Esophagus squamous epithelium (tissue), 5 donors: ENCODE measurements around the gene SEMA5B. TPM values are rescaled to one million over a fixed set of nuclear protein-coding genes. Genes with fewer than 3 reads are reported as not detected.

Experiments
- DNase-seq: peaks from one replicate; lab custom pipeline; 2025; lab: John Stamatoyannopoulos, UW
- H3K27ac ChIP-seq, 4 donors: fragments of 200-600 bp; sonication (generic); one replicate each; pipeline ENCODE4 v1.5.1; 2016 to 2019; ENCODE audit warnings: mild to moderate bottlenecking in 1 of 4
- H3K27me3 ChIP-seq, 4 donors: fragments of 200-600 bp; sonication (generic); 1 replicate in 3 of 4; 2 replicates in 1 of 4; pipeline versions ENCODE4 v1.5.1 to v1.6.0; 2017 to 2021; ENCODE audit warnings: antibody characterized with exemption in 1 of 4
- H3K36me3 ChIP-seq, 3 donors: fragments of 200-600 bp; sonication (generic); one replicate each; pipeline ENCODE4 v1.5.1; 2016 to 2019
- H3K4me1 ChIP-seq, 3 donors: fragments of 200-600 bp; sonication (generic); one replicate each; pipeline ENCODE4 v1.5.1; 2017 to 2019
- H3K4me3 ChIP-seq, 4 donors: fragments of 200-600 bp; sonication (generic); 1 replicate in 3 of 4; 2 replicates in 1 of 4; pipeline ENCODE4 v1.5.1; 2016 to 2019; ENCODE audit warnings: mild to moderate bottlenecking in 2 of 4, moderate library complexity in 1 of 4
- H3K9me3 ChIP-seq, 3 donors: fragments of 200-600 bp; sonication (generic); one replicate each; pipeline ENCODE4 v1.5.1; 2016 to 2019
- POLR2A ChIP-seq, 4 donors: fragments of 450-650 bp; IDR thresholded peaks; one replicate each; pipeline ENCODE4 v1.6.1; 2017; ENCODE audit warnings: antibody characterized with exemption in 4 of 4, mild to moderate bottlenecking in 4 of 4, moderate library complexity in 3 of 4
- WGBS, 2 donors: methylation state at CpG; one replicate each; pipeline ENCODE4 v1.1.5; 2018; 5-methylcytosine and 5-hydroxymethylcytosine counted together
- intact Hi-C: fragments of 100-400 bp; cut with DNase I; formaldehyde crosslinking; loops from one replicate; pipeline ENCODE4 v1.15.0; 2022
- total RNA-seq, 4 donors: library from RNA; depleted of rRNA; stranded (reverse); fragments of >200 nt; gene quantifications; one replicate each; pipeline ENCODE4 v1.1.0, GENCODE V29; 2016
- TF ChIP-seq, protein P1 (sequence below), 6 experiments: fragments of 450-650 bp in 4 of 6; fragments of 200-600 bp in 2 of 6; sonication (generic) in 2 of 6; IDR thresholded peaks; one replicate each; pipeline ENCODE4 v1.5.1; 2016 to 2019; ENCODE audit warnings: antibody characterized with exemption in 6 of 6, mild to moderate bottlenecking in 4 of 6, moderate library complexity in 4 of 6
- donor health status: DM: yes; HTN: yes; CAD: no.

The SEMA5B gene
- total RNA-seq, 4 donors from 2014 or later: 0.13 to 0.21 (median 0.19) TPM; not detected in 1

- Histone ChIP-seq H3K36me3 (no peaks in the 10 kb centered on the region), H3K9me3 (no peaks in the 10 kb centered on the region), H3K4me1 (peaks cover 0 to 25% (median 7%) of the 10 kb centered on the region in 3 donors), H3K27me3 (peaks cover 0 to 60% (median 0%) of the 10 kb centered on the region in 4 donors), H3K27ac (no peak overlapping the region), H3K4me3 (no peak overlapping the region)
- 67 to 69% methylated on average over 5 to 6 of the region's 6 CpGs for WGBS, 2 donors
- intact Hi-C loops: no loop called here
- TF ChIP-seq POLR2A (IDR thresholded peaks at IDR 0.05): no peak
- TF ChIP-seq, protein P1, sequence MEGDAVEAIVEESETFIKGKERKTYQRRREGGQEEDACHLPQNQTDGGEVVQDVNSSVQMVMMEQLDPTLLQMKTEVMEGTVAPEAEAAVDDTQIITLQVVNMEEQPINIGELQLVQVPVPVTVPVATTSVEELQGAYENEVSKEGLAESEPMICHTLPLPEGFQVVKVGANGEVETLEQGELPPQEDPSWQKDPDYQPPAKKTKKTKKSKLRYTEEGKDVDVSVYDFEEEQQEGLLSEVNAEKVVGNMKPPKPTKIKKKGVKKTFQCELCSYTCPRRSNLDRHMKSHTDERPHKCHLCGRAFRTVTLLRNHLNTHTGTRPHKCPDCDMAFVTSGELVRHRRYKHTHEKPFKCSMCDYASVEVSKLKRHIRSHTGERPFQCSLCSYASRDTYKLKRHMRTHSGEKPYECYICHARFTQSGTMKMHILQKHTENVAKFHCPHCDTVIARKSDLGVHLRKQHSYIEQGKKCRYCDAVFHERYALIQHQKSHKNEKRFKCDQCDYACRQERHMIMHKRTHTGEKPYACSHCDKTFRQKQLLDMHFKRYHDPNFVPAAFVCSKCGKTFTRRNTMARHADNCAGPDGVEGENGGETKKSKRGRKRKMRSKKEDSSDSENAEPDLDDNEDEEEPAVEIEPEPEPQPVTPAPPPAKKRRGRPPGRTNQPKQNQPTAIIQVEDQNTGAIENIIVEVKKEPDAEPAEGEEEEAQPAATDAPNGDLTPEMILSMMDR (IDR thresholded peaks at IDR 0.05): no peak
- no peak for DNase-seq
Observed at GRCh38 chr3:122986693-122987179, 40.8 kb downstream of the SEMA5B start.

- no peak overlapping the region for H3K4me3 ChIP-seq
- no peaks in the 10 kb centered on the region for H3K36me3 ChIP-seq
- no peak for TF ChIP-seq POLR2A (IDR thresholded peaks at IDR 0.05)
- TF ChIP-seq, protein P1 (IDR thresholded peaks at IDR 0.05): no peak
- DNase-seq: no peak
- peaks cover 0 to 25% (median 7%) of the 10 kb centered on the region in 3 donors for H3K4me1 ChIP-seq
- H3K27ac ChIP-seq: no peak overlapping the region
- whole genome bisulfite sequencing, 2 donors: 77 to 88% methylated on average over 3 of the region's 4 CpGs
- H3K9me3 ChIP-seq: no peaks in the 10 kb centered on the region
- H3K27me3 ChIP-seq: peaks cover 0 to 48% (median 0%) of the 10 kb centered on the region in 4 donors
- intact Hi-C loops: no loop called here
Observed at GRCh38 chr3:122985539-122985938, 42.0 kb downstream of the SEMA5B start.

GRCh38 chr3:122984650-122985049, 42.9 kb downstream of the SEMA5B start:
- 66 to 80% methylated on average over 3 of the region's 3 CpGs for WGBS, 2 donors
- intact Hi-C loops: no loop called here
- H3K4me3 ChIP-seq: no peak overlapping the region
- no peak for DNase-seq
- no peak for TF ChIP-seq POLR2A (IDR thresholded peaks at IDR 0.05)
- TF ChIP-seq, protein P1 (IDR thresholded peaks at IDR 0.05): no peak
- H3K27ac ChIP-seq: no peak overlapping the region
- no peaks in the 10 kb centered on the region for H3K9me3 ChIP-seq
- H3K36me3 ChIP-seq: no peaks in the 10 kb centered on the region
- H3K4me1 ChIP-seq: peaks cover 0 to 26% (median 7%) of the 10 kb centered on the region in 3 donors
- peaks cover 0 to 39% (median 0%) of the 10 kb centered on the region in 4 donors for H3K27me3 ChIP-seq

- H3K9me3 ChIP-seq: no peaks in the 10 kb centered on the region
- DNase-seq: no peak
- peaks cover 0 to 32% (median 0%) of the 10 kb centered on the region in 4 donors for H3K27me3 ChIP-seq
- intact Hi-C loops: no loop called here
- H3K36me3 ChIP-seq: no peaks in the 10 kb centered on the region
- no peak overlapping the region for H3K4me3 ChIP-seq
- H3K27ac ChIP-seq: no peak overlapping the region
- H3K4me1 ChIP-seq: peaks cover 0 to 30% (median 7%) of the 10 kb centered on the region in 3 donors
- WGBS, 2 donors: 77 to 81% methylated on average over 10 to 11 of the region's 11 CpGs
- TF ChIP-seq, protein P1 (IDR thresholded peaks at IDR 0.05): no peak
- TF ChIP-seq POLR2A (IDR thresholded peaks at IDR 0.05): no peak
Observed at GRCh38 chr3:122984007-122984406, 43.6 kb downstream of the SEMA5B start.

DNA sequence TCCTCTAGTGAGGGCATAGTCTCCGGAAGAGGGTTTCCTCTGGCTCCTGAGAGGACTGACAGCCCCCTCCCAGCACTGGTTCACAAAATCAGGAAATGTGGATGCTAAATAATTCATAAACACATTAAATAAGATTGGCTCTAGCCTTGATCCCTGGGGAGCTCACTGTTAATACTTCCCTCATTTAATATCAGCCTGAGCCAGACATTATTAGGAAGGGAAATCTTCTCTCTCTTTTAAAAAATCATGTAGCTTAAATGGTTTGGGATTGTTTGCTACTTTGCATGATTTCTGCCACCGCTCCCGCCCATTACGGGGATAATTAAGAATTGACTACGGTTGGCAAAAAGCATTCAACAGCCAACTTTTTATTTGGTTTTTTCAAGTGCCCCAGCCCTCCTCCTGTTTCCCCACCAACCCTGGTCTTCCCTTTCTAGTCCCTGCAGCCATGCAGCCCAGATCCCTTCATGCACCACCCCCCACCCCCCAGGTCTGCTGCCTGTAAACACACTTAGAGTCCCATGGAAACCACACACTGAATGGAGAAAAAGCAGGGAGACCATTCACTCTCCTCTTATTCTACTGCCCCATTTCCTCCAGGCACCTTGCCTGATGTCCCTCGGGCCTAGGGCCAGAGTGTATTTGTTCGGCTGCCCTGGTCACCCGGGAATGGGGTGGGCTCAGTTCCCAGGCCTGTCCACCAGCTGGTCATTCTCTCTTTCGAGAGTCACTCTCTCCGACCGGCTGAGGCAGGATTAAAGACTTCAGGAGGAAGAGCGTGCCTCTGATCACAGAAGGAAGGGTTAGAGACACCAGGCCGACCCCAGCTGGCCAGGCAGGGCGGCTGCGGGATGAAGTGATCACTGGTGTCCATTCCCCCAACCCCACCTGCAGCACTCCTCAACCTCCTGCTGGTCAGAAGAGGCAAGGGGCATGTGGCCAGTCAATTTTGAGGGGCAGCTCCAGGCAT, 45.1 kb downstream of the SEMA5B start:
- TF ChIP-seq, protein P1 (IDR thresholded peaks at IDR 0.05): no peak
- TF ChIP-seq POLR2A (IDR thresholded peaks at IDR 0.05): no peak
- no peaks in the 10 kb centered on the region for H3K36me3 ChIP-seq
- H3K27ac ChIP-seq: no peak overlapping the region
- no peak overlapping the region for H3K4me3 ChIP-seq
- no peak for DNase-seq
- peaks cover 0 to 19% (median 0%) of the 10 kb centered on the region in 4 donors for H3K27me3 ChIP-seq
- no peaks in the 10 kb centered on the region for H3K9me3 ChIP-seq
- intact Hi-C loops: no loop called here
- WGBS, 2 donors: 54 to 57% methylated on average over 5 to 10 of the region's 15 CpGs
- H3K4me1 ChIP-seq: peaks cover 0 to 25% (median 4%) of the 10 kb centered on the region in 3 donors
